ENCODE results near the gene SLC7A8. TPM values are rescaled to one million over a fixed set of nuclear protein-coding genes. Genes with fewer than 3 reads are reported as not detected.

The SLC7A8 gene
- total and polyA plus RNA-seq, 2 donors (not counting 1 experiment from before 2014, with no cell fraction given): 1.4 to 10.2 TPM

DNA sequence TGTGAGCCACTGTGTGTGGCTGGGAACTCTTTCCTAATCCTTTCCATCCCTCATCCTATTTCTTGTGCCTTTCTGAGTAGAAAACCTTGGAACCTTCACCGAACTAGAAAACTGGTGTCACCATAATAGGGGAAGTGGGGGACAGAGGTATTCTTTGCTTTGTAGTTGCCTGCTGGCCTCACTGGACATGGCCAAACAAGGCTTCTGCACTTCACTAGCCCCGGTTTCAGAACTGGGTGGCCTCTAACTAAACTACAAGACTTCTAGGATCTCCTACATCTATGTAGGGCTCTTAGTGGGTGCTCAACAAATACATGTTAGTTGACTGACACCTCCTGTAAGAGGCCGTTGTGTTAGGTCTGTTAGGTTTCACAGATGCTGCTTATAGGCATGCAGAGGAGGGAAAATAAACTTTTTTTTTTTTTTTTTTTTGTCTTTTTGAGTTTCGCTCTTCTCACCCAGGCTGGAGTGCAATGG, 78.1 kb downstream of the SLC7A8 start:
- Histone ChIP-seq H3K9ac (ENCODE audit: insufficient read depth, low read length) (no peak overlapping the region), H3K4me1 (ENCODE audit: control insufficient read depth, extremely low read depth, insufficient read depth, low read length) (no peaks in the 10 kb centered on the region), H3K79me2 (ENCODE audit: control insufficient read depth, insufficient read depth, low read length) (no peaks in the 10 kb centered on the region), H4K20me1 (ENCODE audit: control insufficient read depth, extremely low read depth, insufficient read depth, low read length) (no peaks in the 10 kb centered on the region), H3K36me3 (ENCODE audit: control insufficient read depth, insufficient read depth, low read length) (no peaks in the 10 kb centered on the region), H3K27ac (ENCODE audit: insufficient read depth, low read length) (no peak overlapping the region), H3K27me3 (ENCODE audit: control insufficient read depth, insufficient read depth, low read length) (no peaks in the 10 kb centered on the region), H3K9me3 (ENCODE audit: control insufficient read depth, insufficient read depth, low read depth, low read length) (no peaks in the 10 kb centered on the region), H3K4me2 (ENCODE audit: extremely low read depth, insufficient read depth, low read length) (no peak overlapping the region), H3K4me3 (replicated peaks in 1 of 4; ENCODE audit: control extremely low read depth in 1 of 4, insufficient read depth in 1 of 4, low read depth in 3 of 4, low read length in 4 of 4) (no peak overlapping the region), H2AFZ (ENCODE audit: low read length) (no peak overlapping the region)
- no peak for DNase-seq (ENCODE audit: low read depth in 2 of 2)
- TF ChIP-seq EZH2 (IDR thresholded peaks at IDR 0.05; ENCODE audit: low read length, missing control alignments): no peak
- TF ChIP-seq, protein P1, sequence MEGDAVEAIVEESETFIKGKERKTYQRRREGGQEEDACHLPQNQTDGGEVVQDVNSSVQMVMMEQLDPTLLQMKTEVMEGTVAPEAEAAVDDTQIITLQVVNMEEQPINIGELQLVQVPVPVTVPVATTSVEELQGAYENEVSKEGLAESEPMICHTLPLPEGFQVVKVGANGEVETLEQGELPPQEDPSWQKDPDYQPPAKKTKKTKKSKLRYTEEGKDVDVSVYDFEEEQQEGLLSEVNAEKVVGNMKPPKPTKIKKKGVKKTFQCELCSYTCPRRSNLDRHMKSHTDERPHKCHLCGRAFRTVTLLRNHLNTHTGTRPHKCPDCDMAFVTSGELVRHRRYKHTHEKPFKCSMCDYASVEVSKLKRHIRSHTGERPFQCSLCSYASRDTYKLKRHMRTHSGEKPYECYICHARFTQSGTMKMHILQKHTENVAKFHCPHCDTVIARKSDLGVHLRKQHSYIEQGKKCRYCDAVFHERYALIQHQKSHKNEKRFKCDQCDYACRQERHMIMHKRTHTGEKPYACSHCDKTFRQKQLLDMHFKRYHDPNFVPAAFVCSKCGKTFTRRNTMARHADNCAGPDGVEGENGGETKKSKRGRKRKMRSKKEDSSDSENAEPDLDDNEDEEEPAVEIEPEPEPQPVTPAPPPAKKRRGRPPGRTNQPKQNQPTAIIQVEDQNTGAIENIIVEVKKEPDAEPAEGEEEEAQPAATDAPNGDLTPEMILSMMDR (conservative IDR thresholded peaks at IDR 0.05 in 1 of 2, IDR thresholded peaks at IDR 0.05 in 1 of 2; ENCODE audit: low read depth in 1 of 2, low read length in 2 of 2): no peak

DNA sequence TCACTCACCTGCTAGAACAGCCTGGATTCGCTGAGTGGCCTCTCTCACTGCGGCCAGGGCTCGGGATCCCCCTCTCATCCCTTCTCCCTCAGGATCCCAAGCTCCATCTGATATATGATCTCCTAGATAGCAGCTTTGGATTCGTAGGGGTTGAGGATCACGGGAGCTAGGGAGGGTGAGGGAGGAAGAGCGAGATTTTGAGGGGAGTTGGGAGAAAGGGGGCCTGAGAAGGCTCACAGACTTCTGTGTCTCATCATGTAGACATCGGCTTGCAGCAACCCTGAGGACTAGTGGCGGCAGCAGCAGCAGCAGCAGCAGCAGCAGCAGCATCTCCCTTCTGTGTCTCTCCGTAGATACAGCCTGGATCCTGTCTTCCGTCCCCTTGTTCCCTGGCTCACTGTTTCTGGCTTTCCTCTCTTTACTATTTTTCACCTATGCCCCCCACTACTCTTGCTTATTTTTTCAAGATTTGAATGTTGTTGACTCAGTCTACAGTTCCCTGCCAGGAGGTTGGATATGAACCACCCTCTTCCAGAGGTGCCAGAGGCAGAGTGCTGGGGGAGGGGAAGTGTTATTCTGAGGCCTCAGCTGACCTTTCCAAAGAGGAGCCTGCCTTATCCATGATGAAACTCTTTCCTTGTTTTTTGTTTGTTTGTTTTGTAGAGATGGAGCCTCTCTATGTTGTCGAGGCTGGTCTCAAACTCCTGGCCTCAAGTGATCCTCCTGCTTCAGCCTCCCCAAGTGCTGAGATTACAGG, 78.7 kb downstream of the SLC7A8 start, which contains the start of gene CIROP:
Gene CIROP (minus strand): TSS at position 399 of the 757 bp plus-strand sequence. CDS start 69 bp downstream, at position 330.
- H3K79me2 ChIP-seq (ENCODE audit: control insufficient read depth, insufficient read depth, low read length): no peaks in the 10 kb centered on the region
- H3K27ac ChIP-seq (ENCODE audit: insufficient read depth, low read length): no peak within 1 kb of the TSS
- H2AFZ ChIP-seq (ENCODE audit: low read length): peak within 1 kb of the TSS; percentile 9
- H3K9ac ChIP-seq (ENCODE audit: insufficient read depth, low read length): no peak within 1 kb of the TSS
- H3K4me2 ChIP-seq (ENCODE audit: extremely low read depth, insufficient read depth, low read length): peak within 1 kb of the TSS; percentile 21
- no peaks in the 10 kb centered on the region for H3K36me3 ChIP-seq (ENCODE audit: control insufficient read depth, insufficient read depth, low read length)
- H4K20me1 ChIP-seq (ENCODE audit: control insufficient read depth, extremely low read depth, insufficient read depth, low read length): no peaks in the 10 kb centered on the region
- TF ChIP-seq EZH2 (IDR thresholded peaks at IDR 0.05; ENCODE audit: low read length, missing control alignments): no peak
- TF ChIP-seq, protein P1 (conservative IDR thresholded peaks at IDR 0.05 in 1 of 2, IDR thresholded peaks at IDR 0.05 in 1 of 2; ENCODE audit: low read depth in 1 of 2, low read length in 2 of 2): no peak
- no peaks in the 10 kb centered on the region for H3K27me3 ChIP-seq (ENCODE audit: control insufficient read depth, insufficient read depth, low read length)
- H3K9me3 ChIP-seq (ENCODE audit: control insufficient read depth, insufficient read depth, low read depth, low read length): no peaks in the 10 kb centered on the region
- H3K4me3 ChIP-seq (replicated peaks in 1 of 4; ENCODE audit: control extremely low read depth in 1 of 4, insufficient read depth in 1 of 4, low read depth in 3 of 4, low read length in 4 of 4): no peak within 1 kb of the TSS
- DNase-seq (ENCODE audit: low read depth in 2 of 2): peak in 1 of 2 donors; percentile 45
- H3K4me1 ChIP-seq (ENCODE audit: control insufficient read depth, extremely low read depth, insufficient read depth, low read length): no peaks in the 10 kb centered on the region

DNA sequence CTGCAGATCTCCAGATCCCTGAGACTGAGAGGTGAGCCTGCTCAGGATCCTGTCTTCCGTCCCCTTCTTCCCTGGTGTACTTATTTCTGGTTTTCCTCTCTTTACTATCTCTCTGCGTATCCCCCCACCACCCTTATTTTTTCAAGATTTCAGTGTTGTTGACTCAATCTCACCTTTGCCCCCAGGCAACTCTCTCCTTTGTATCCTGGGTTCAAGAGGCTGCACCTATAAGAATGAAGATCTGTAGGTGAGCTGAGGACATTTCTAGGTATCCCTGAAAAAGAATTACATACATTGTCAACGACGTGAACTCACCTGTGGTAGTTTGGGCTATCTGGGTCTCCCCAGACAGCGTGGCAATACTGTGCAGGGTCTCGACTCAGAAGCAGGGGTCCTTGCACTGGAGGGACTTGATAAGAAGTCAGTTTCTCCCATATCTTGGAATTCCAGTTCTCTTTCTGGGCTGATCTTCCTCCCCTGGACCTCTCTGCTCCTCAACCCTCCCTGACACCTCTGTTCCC, 79.3 kb downstream of the SLC7A8 start:
- Histone ChIP-seq H3K36me3 (ENCODE audit: control insufficient read depth, insufficient read depth, low read length) (peaks cover 2% of the 10 kb centered on the region), H3K9ac (ENCODE audit: insufficient read depth, low read length) (no peak overlapping the region), H3K4me1 (ENCODE audit: control insufficient read depth, extremely low read depth, insufficient read depth, low read length) (no peaks in the 10 kb centered on the region), H4K20me1 (ENCODE audit: control insufficient read depth, extremely low read depth, insufficient read depth, low read length) (no peaks in the 10 kb centered on the region), H3K4me3 (replicated peaks in 1 of 4; ENCODE audit: control extremely low read depth in 1 of 4, insufficient read depth in 1 of 4, low read depth in 3 of 4, low read length in 4 of 4) (no peak overlapping the region), H3K27me3 (ENCODE audit: control insufficient read depth, insufficient read depth, low read length) (no peaks in the 10 kb centered on the region), H2AFZ (ENCODE audit: low read length) (no peak overlapping the region), H3K27ac (ENCODE audit: insufficient read depth, low read length) (no peak overlapping the region), H3K4me2 (ENCODE audit: extremely low read depth, insufficient read depth, low read length) (no peak overlapping the region), H3K79me2 (ENCODE audit: control insufficient read depth, insufficient read depth, low read length) (peaks cover 2% of the 10 kb centered on the region), H3K9me3 (ENCODE audit: control insufficient read depth, insufficient read depth, low read depth, low read length) (no peaks in the 10 kb centered on the region)
- DNase-seq (ENCODE audit: low read depth in 2 of 2): no peak
- no peak for TF ChIP-seq EZH2 (IDR thresholded peaks at IDR 0.05; ENCODE audit: low read length, missing control alignments)
- TF ChIP-seq, protein P1 (conservative IDR thresholded peaks at IDR 0.05 in 1 of 2, IDR thresholded peaks at IDR 0.05 in 1 of 2; ENCODE audit: low read depth in 1 of 2, low read length in 2 of 2): no peak
